ENCODE measurements around the gene ITGAL. TPM values are rescaled to one million over a fixed set of nuclear protein-coding genes. Genes with fewer than 3 reads are reported as not detected.

ITGAL gene
- total and polyA plus RNA-seq, 2 of the 13 experiments (the other 11 are each of a cell fraction or from before 2014, with no cell fraction given) = 0.86 to 1.2 TPM

GRCh38 chr16:30557957-30558788, 85.6 kb downstream of the ITGAL start, which contains the start of gene ZNF764 (continued):
- TF ChIP-seq, protein P1, sequence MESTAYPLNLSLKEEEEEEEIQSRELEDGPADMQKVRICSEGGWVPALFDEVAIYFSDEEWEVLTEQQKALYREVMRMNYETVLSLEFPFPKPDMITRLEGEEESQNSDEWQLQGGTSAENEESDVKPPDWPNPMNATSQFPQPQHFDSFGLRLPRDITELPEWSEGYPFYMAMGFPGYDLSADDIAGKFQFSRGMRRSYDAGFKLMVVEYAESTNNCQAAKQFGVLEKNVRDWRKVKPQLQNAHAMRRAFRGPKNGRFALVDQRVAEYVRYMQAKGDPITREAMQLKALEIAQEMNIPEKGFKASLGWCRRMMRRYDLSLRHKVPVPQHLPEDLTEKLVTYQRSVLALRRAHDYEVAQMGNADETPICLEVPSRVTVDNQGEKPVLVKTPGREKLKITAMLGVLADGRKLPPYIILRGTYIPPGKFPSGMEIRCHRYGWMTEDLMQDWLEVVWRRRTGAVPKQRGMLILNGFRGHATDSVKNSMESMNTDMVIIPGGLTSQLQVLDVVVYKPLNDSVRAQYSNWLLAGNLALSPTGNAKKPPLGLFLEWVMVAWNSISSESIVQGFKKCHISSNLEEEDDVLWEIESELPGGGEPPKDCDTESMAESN (CRISPR knock-in tag; conservative IDR thresholded peaks at IDR 0.05) = peak; percentile 89; the same call in 1 of the 2 replicates
- no peak for TF ChIP-seq DPF2 (CRISPR knock-in tag; IDR thresholded peaks at IDR 0.05; ENCODE audit: borderline replicate concordance, low read depth)
- no peak for TF ChIP-seq SATB2 (CRISPR knock-in tag; IDR thresholded peaks at IDR 0.05)
- TF ChIP-seq ZNF17 (CRISPR knock-in tag; IDR thresholded peaks at IDR 0.05) = no peak
- peak; percentile 96 for TF ChIP-seq KAT8 (CRISPR knock-in tag; IDR thresholded peaks at IDR 0.05)
- TF ChIP-seq FOSL2 (CRISPR knock-in tag; IDR thresholded peaks at IDR 0.05) = peak; percentile 92
- peak; percentile 61 for TF ChIP-seq NFYC (CRISPR knock-in tag; IDR thresholded peaks at IDR 0.05)
- peak; percentile 53; the same call in 1 of the 2 replicates for TF ChIP-seq RFX1 (IDR thresholded peaks at IDR 0.05)
- peak; percentile 46; the same call in 1 of the 2 replicates for TF ChIP-seq ZFP36L2 (CRISPR knock-in tag; IDR thresholded peaks at IDR 0.05)
- no peak for TF ChIP-seq NFE2L1 (CRISPR knock-in tag; IDR thresholded peaks at IDR 0.05; ENCODE audit: borderline replicate concordance)
- TF ChIP-seq PRPF4 (IDR thresholded peaks at IDR 0.05; ENCODE audit: low read depth, low read length, poor library complexity, severe bottlenecking) = no peak
- peak; percentile 87; the same call in 1 of the 2 replicates for TF ChIP-seq REL (CRISPR knock-in tag; conservative IDR thresholded peaks at IDR 0.05)
- no peak for TF ChIP-seq SMAD1 (CRISPR knock-in tag; IDR thresholded peaks at IDR 0.05; ENCODE audit: borderline replicate concordance, low read depth)
- 0 out of 2 replicates have a peak, but pooled peaks have one; percentile 22 for TF ChIP-seq SRF (IDR thresholded peaks at IDR 0.05; ENCODE audit: low read depth, low read length)
- TF ChIP-seq, protein P2, sequence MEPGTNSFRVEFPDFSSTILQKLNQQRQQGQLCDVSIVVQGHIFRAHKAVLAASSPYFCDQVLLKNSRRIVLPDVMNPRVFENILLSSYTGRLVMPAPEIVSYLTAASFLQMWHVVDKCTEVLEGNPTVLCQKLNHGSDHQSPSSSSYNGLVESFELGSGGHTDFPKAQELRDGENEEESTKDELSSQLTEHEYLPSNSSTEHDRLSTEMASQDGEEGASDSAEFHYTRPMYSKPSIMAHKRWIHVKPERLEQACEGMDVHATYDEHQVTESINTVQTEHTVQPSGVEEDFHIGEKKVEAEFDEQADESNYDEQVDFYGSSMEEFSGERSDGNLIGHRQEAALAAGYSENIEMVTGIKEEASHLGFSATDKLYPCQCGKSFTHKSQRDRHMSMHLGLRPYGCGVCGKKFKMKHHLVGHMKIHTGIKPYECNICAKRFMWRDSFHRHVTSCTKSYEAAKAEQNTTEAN (CRISPR knock-in tag; conservative IDR thresholded peaks at IDR 0.05) = peak; percentile 86
- TF ChIP-seq PHF5A (CRISPR knock-in tag; IDR thresholded peaks at IDR 0.05; ENCODE audit: low read depth, unreplicated experiment) = no peak
- no peak; the same call in 1 of the 2 replicates for TF ChIP-seq SP140L (CRISPR knock-in tag; IDR thresholded peaks at IDR 0.05; ENCODE audit: borderline replicate concordance)
- no peak; the same call in 1 of the 2 replicates for TF ChIP-seq NFAT5 (CRISPR knock-in tag; IDR thresholded peaks at IDR 0.05)
- no peak for TF ChIP-seq SUZ12 (IDR thresholded peaks at IDR 0.05; ENCODE audit: low read depth, low read length)
- peak; percentile 48; the same call in 1 of the 2 replicates for TF ChIP-seq HMG20A (CRISPR knock-in tag; IDR thresholded peaks at IDR 0.05; ENCODE audit: borderline replicate concordance)
